ENCODE data around the gene DOK1. TPM values are rescaled to one million over a fixed set of nuclear protein-coding genes. Genes with fewer than 3 reads are reported as not detected.

The DOK1 gene
- total RNA-seq, result 10 to 100 TPM; 16.5 to 18.9 (median 18.5) TPM
- long read RNA-seq, donor 1, transcript DOK1-201 (5 exons, 2,555 nt), result major isoform, 9 of 29 reads
- long read RNA-seq, donor 1, partial matches to known transcripts, result 5 of 29 reads
- long read RNA-seq, donor 1, other reads (novel, unspliced or antisense), result 8 of 29 reads
- long read RNA-seq, donor 2, partial matches to known transcripts, result 1 of 5 reads
- long read RNA-seq, donor 2, other reads (novel, unspliced or antisense), result 2 of 5 reads

- intact Hi-C loops (cut with DNase I, micrococcal nuclease), result no loop called here
- no peak for TF ChIP-seq CTCF (IDR thresholded peaks at IDR 0.05)
- peak; percentile 93 to 96 (median 94) for DNase-seq
- Histone ChIP-seq H3K36me3 (ENCODE audit: low read depth) (no peaks in the 10 kb centered on the region), H3K4me3 (peak within 1 kb of the TSS; percentile 38), H3K9me3 (no peaks in the 10 kb centered on the region), H3K4me1 (ENCODE audit: low read depth) (peaks cover 27% of the 10 kb centered on the region)
- peak; percentile 87 for ATAC-seq
Observed at GRCh38 chr2:74553892-74554819, at the start of gene DOK1, which contains the start of gene LOXL3. TSS of gene DOK1 (plus strand) at chr2:74554720. CDS start at chr2:74554755, 35 bp downstream. TSS of gene LOXL3 (minus strand) at chr2:74553942. CDS start at chr2:74552634, 1,308 bp downstream.

GRCh38 chr2:74505448-74506246, 48.9 kb upstream of the DOK1 start:
- no peak for DNase-seq
- intact Hi-C loops (cut with DNase I, micrococcal nuclease), result no loop called here
- H3K9me3 ChIP-seq, result no peaks in the 10 kb centered on the region
- H3K4me3 ChIP-seq, result no peak overlapping the region
- H3K4me1 ChIP-seq (ENCODE audit: low read depth), result peaks cover 40% of the 10 kb centered on the region
- no peaks in the 10 kb centered on the region for H3K36me3 ChIP-seq (ENCODE audit: low read depth)
- TF ChIP-seq CTCF (IDR thresholded peaks at IDR 0.05), result no peak
- no peak for ATAC-seq

- ATAC-seq (peak; percentile 93), DNase-seq (peak; percentile 100)
- TF ChIP-seq CTCF (IDR thresholded peaks at IDR 0.05), result no peak
- intact Hi-C loops (cut with DNase I, micrococcal nuclease), result no loop called here
- Histone ChIP-seq H3K9me3 (no peaks in the 10 kb centered on the region), H3K4me1 (ENCODE audit: low read depth) (peaks cover 34% of the 10 kb centered on the region), H3K4me3 (peak within 1 kb of the TSS; percentile 46), H3K36me3 (ENCODE audit: low read depth) (no peaks in the 10 kb centered on the region)
Observed at GRCh38 chr2:74507145-74507925, 47.2 kb upstream of the DOK1 start, which contains the start of gene PCGF1. TSS of gene PCGF1 (minus strand) at chr2:74507695. CDS start at chr2:74507668, 27 bp downstream.

GRCh38 chr2:74507926-74508520, 46.5 kb upstream of the DOK1 start:
- H3K36me3 ChIP-seq (ENCODE audit: low read depth), result no peaks in the 10 kb centered on the region
- intact Hi-C loops (cut with DNase I, micrococcal nuclease), result no loop called here
- no peak for TF ChIP-seq CTCF (IDR thresholded peaks at IDR 0.05)
- ATAC-seq (peak; percentile 53), DNase-seq (peak; percentile 61 to 72 (median 70))
- H3K9me3 ChIP-seq, result no peaks in the 10 kb centered on the region
- peak overlapping the region; percentile 46 for H3K4me3 ChIP-seq
- H3K4me1 ChIP-seq (ENCODE audit: low read depth), result peaks cover 34% of the 10 kb centered on the region

All from mucosa of descending colon (tissue), 3 donors.